ENCODE measurements around the gene ALAS2. TPM values are rescaled to one million over a fixed set of nuclear protein-coding genes. Genes with fewer than 3 reads are reported as not detected.
"Not testable (repeated sequence)": the region's sequence is repeated elsewhere in the genome, so short reads cannot be mapped to it uniquely, and the experiment has no call there.

ALAS2 gene
- not detected for total RNA-seq

GRCh38 chrX:55030271-55031205 lies at the start of gene ALAS2:
Gene ALAS2 (minus strand): TSS chrX:55030977. CDS start chrX:55026000, 4,977 bp downstream.
- Histone ChIP-seq H3K4me1 (no peaks in the 10 kb centered on the region), H3K9me3 (no peaks in the 10 kb centered on the region), H3K36me3 (no peaks in the 10 kb centered on the region), H3K4me3 (no peak within 1 kb of the TSS), H3K27me3 (no peaks in the 10 kb centered on the region), H3K27ac (no peak within 1 kb of the TSS)
- 68 to 92% methylated on average over 2 to 7 of the region's 7 CpGs for WGBS, 2 donors (ENCODE audit: low coverage in 1 of 2)
- in situ Hi-C loops (cut with MboI; ENCODE audit: low pct_ligation_motif_present in 1 of 4, low pct_unique_long_range_greater_than_20kb in 1 of 4, low sequenced_read_pairs in 3 of 4): no loop called here
- no peak for TF ChIP-seq EP300 (IDR thresholded peaks at IDR 0.05; ENCODE audit: low read depth)
- TF ChIP-seq POLR2A (IDR thresholded peaks at IDR 0.05): no peak
- TF ChIP-seq CTCF (IDR thresholded peaks at IDR 0.05): no peak
- TF ChIP-seq POLR2AphosphoS5 (IDR thresholded peaks at IDR 0.05): no peak
- no peak for DNase-seq
- intact Hi-C loops (cut with DNase I; ENCODE audit: low total_unique reads): no loop called here

GRCh38 chrX:55074851-55075467 lies 44.2 kb upstream of the ALAS2 start, which contains the start of gene PAGE2B:
Gene PAGE2B (plus strand): TSS chrX:55075030. CDS start chrX:55076042, 1,012 bp downstream.
- intact Hi-C loops (cut with DNase I; ENCODE audit: low total_unique reads): no loop called here
- in situ Hi-C loops (cut with MboI; ENCODE audit: low pct_ligation_motif_present in 1 of 4, low pct_unique_long_range_greater_than_20kb in 1 of 4, low sequenced_read_pairs in 3 of 4): loop anchor here in 2 of 4 donors (25.0 kb wide), 2 partner anchors 188 to 438 kb away; no protein-coding TSS in a partner anchor

GRCh38 chrX:55072286-55072685 lies 41.5 kb upstream of the ALAS2 start:
- Histone ChIP-seq H3K4me3 (no peak overlapping the region), H3K36me3 (no peaks in the 10 kb centered on the region), H3K27ac (no peak overlapping the region), H3K9me3 (no peaks in the 10 kb centered on the region), H3K4me1 (no peaks in the 10 kb centered on the region), H3K27me3 (no peaks in the 10 kb centered on the region)
- intact Hi-C loops (cut with DNase I; ENCODE audit: low total_unique reads) (no loop called here), in situ Hi-C loops (cut with MboI; ENCODE audit: low pct_ligation_motif_present in 1 of 4, low pct_unique_long_range_greater_than_20kb in 1 of 4, low sequenced_read_pairs in 3 of 4) (loop anchor here in 2 of 4 donors (25.0 kb wide), 2 partner anchors 185 to 435 kb away; no protein-coding TSS in a partner anchor)
- TF ChIP-seq POLR2AphosphoS5 (IDR thresholded peaks at IDR 0.05) (no peak), POLR2A (IDR thresholded peaks at IDR 0.05) (no peak), EP300 (IDR thresholded peaks at IDR 0.05; ENCODE audit: low read depth) (no peak), CTCF (IDR thresholded peaks at IDR 0.05) (no peak)
- DNase-seq: no peak
- 84% methylated on average over 3 of the region's 3 CpGs; no CpG with 5 or more reads in 1 of the 2 donors for WGBS, 2 donors (ENCODE audit: low coverage in 1 of 2)

More at GRCh38 chrX:55074851-55075467, 44.2 kb upstream of the ALAS2 start, which contains the start of gene PAGE2B:
- Histone ChIP-seq H3K36me3 (no peaks in the 10 kb centered on the region), H3K9me3 (no peaks in the 10 kb centered on the region), H3K4me1 (no peaks in the 10 kb centered on the region), H3K27me3 (no peaks in the 10 kb centered on the region), H3K27ac (no peak within 1 kb of the TSS), H3K4me3 (no peak within 1 kb of the TSS)
- 89% methylated on average over 36 of the region's 36 CpGs; no CpG with 5 or more reads in 1 of the 2 donors for WGBS, 2 donors (ENCODE audit: low coverage in 1 of 2)
- TF ChIP-seq CTCF (IDR thresholded peaks at IDR 0.05): no peak
- TF ChIP-seq POLR2AphosphoS5 (IDR thresholded peaks at IDR 0.05): no peak
- no peak for TF ChIP-seq EP300 (IDR thresholded peaks at IDR 0.05; ENCODE audit: low read depth)
- no peak for TF ChIP-seq POLR2A (IDR thresholded peaks at IDR 0.05)
- no peak for DNase-seq

GRCh38 chrX:55067180-55067579 lies 36.4 kb upstream of the ALAS2 start:
- H3K27ac ChIP-seq; H3K9me3 ChIP-seq; H3K36me3 ChIP-seq; DNase-seq; intact Hi-C loops (cut with DNase I; ENCODE audit: low total_unique reads); H3K4me1 ChIP-seq; H3K27me3 ChIP-seq; H3K4me3 ChIP-seq: not testable (repeated sequence)
- WGBS, 2 donors (ENCODE audit: low coverage in 1 of 2): 77% methylated on average over 2 of the region's 2 CpGs; no CpG with 5 or more reads in 1 of the 2 donors
- in situ Hi-C loops (cut with MboI; ENCODE audit: low pct_ligation_motif_present in 1 of 4, low pct_unique_long_range_greater_than_20kb in 1 of 4, low sequenced_read_pairs in 3 of 4): loop anchor here in 2 of 4 donors (10.0 to 25.0 kb wide), 3 partner anchors 172 to 430 kb away; no protein-coding TSS in a partner anchor
